Activated CD8-positive, alpha-beta T cell treated with anti-CD3 and anti-CD28 coated beads, Interleukin-2, amount 10 ng/mL, durations not matched to agents 7 days and 5 days (primary cell): ENCODE results near the gene SAP25. TPM values are rescaled to one million over a fixed set of nuclear protein-coding genes. Genes with fewer than 3 reads are reported as not detected.
"Not testable (repeated sequence)": the region's sequence is repeated elsewhere in the genome, so short reads cannot be mapped to it uniquely, and the experiment has no call there.

Source experiments
- ATAC-seq: fragments of 150-1000 bp; cut with Tn5 transposase; one replicate; pipeline ENCODE4 v1.10.0; 2021; ENCODE audit warnings: moderate library complexity
- CTCF ChIA-PET: fragments of 350-600 bp; sonication (Branson Sonifier 250); formaldehyde crosslinking; loops from one replicate; lab custom pipeline; 2021; ENCODE audit warnings: antibody characterized with exemption; lab: Charles Lee
- POLR2A ChIA-PET: fragments of 350-600 bp; sonication (Branson Sonifier 250); formaldehyde crosslinking; loops from one replicate; lab custom pipeline; 2021; ENCODE audit warnings: antibody characterized with exemption; lab: Charles Lee
- DNase-seq: peaks from one replicate; pipeline ENCODE4 v3.0.0-alpha.2; 2020
- H3K27ac Mint-ChIP-seq: one replicate; pipeline ENCODE4 v1.8.0; 2021; ENCODE audit warnings: mild to moderate bottlenecking, mixed read lengths
- H3K27me3 Mint-ChIP-seq: one replicate; pipeline ENCODE4 v1.8.0; 2021; ENCODE audit warnings: low read depth, mixed read lengths
- H3K36me3 Mint-ChIP-seq: one replicate; pipeline ENCODE4 v1.8.0; 2021; ENCODE audit warnings: low read depth, mixed read lengths
- H3K4me1 Mint-ChIP-seq: one replicate; pipeline ENCODE4 v1.8.0; 2021; ENCODE audit warnings: low read depth, mixed read lengths
- H3K4me3 Mint-ChIP-seq: one replicate; pipeline ENCODE4 v1.8.0; 2021; ENCODE audit warnings: mild to moderate bottlenecking, mixed read lengths
- H3K9me3 Mint-ChIP-seq: one replicate; pipeline ENCODE4 v1.8.0; 2022; ENCODE audit warnings: mixed read lengths; ENCODE audit not compliant: insufficient read depth
- total RNA-seq, 2 experiments: library from RNA; stranded (reverse); gene quantifications; one replicate each; pipeline ENCODE4 v1.2.3, GENCODE V29; 2021

Gene SAP25
- total RNA-seq, 2 experiments from 2014 or later, result 29.8 to 30.0 TPM

GRCh38 chr7:100528108-100528866 lies 45.4 kb downstream of the SAP25 start:
- H3K36me3 Mint-ChIP-seq, H3K9me3 Mint-ChIP-seq, H3K4me1 Mint-ChIP-seq, DNase-seq, H3K27ac Mint-ChIP-seq, H3K27me3 Mint-ChIP-seq, H3K4me3 Mint-ChIP-seq, POLR2A ChIA-PET, ATAC-seq: not testable (repeated sequence)
- CTCF ChIA-PET, result interaction anchor here (0.9 to 1.6 kb wide), 5 partner anchors 16 to 47 kb away, joined by 3 to 5 read pairs (median 3); no protein-coding TSS in a partner anchor

GRCh38 chr7:100523192-100523591 lies 50.5 kb downstream of the SAP25 start:
- CTCF ChIA-PET, H3K27me3 Mint-ChIP-seq, ATAC-seq, H3K4me1 Mint-ChIP-seq, H3K27ac Mint-ChIP-seq, H3K36me3 Mint-ChIP-seq, POLR2A ChIA-PET, DNase-seq, H3K4me3 Mint-ChIP-seq, H3K9me3 Mint-ChIP-seq: not testable (repeated sequence)

Other genes starting within 250 kb of the SAP25 start
- 10 to 100 TPM; 75.7 to 77.2 TPM for gene PILRB, start 215.8 kb downstream of the SAP25 start, total RNA-seq
- gene PILRA, start 200.4 kb downstream of the SAP25 start, total RNA-seq, result 10 to 100 TPM in 1 of 2 experiments, 1 to 10 TPM in 1; 8.1 to 11.5 TPM
- gene ZCWPW1, start 145.2 kb downstream of the SAP25 start, total RNA-seq, result 1 to 10 TPM; 2.6 to 2.8 TPM
- gene MEPCE, start 144.1 kb downstream of the SAP25 start, total RNA-seq, result 10 to 100 TPM; 40.4 to 45.4 TPM
- gene PPP1R35, start 137.4 kb downstream of the SAP25 start, total RNA-seq, result 10 to 100 TPM; 84.0 to 90.1 TPM
- gene SPACDR, start 109.6 kb downstream of the SAP25 start, total RNA-seq, result 1 to 10 TPM; 2.7 to 3.6 TPM
- gene TSC22D4, start 94.7 kb downstream of the SAP25 start, total RNA-seq, result 100 to 1,000 TPM; 129 to 132 TPM
- under 1 TPM in 1 of 2 experiments, not detected in 1; 0.23 TPM for gene NYAP1, start 90.0 kb downstream of the SAP25 start, total RNA-seq
- 10 to 100 TPM; 43.0 to 46.0 TPM for gene AGFG2, start 34.7 kb downstream of the SAP25 start, total RNA-seq
- 100 to 1,000 TPM; 191 to 193 TPM for gene LRCH4, start 12.2 kb upstream of the SAP25 start, total RNA-seq
- under 1 TPM; 0.37 to 0.45 TPM for gene FBXO24, start 12.4 kb upstream of the SAP25 start, total RNA-seq
- gene PCOLCE, start 28.5 kb upstream of the SAP25 start, total RNA-seq, result 10 to 100 TPM; 17.0 to 17.6 TPM
- 10 to 100 TPM; 42.1 to 43.5 TPM for gene MOSPD3, start 38.6 kb upstream of the SAP25 start, total RNA-seq
- 10 to 100 TPM; 13.1 to 14.5 TPM for gene TFR2, start 67.7 kb upstream of the SAP25 start, total RNA-seq
- gene ACTL6B, start 82.5 kb upstream of the SAP25 start, total RNA-seq, result not detected
- gene GNB2, start 99.8 kb upstream of the SAP25 start, total RNA-seq, result 100 to 1,000 TPM; 274 to 286 TPM
- gene GIGYF1, start 120.3 kb upstream of the SAP25 start, total RNA-seq, result 10 to 100 TPM; 42.1 to 43.0 TPM
- 10 to 100 TPM; 43.6 to 48.3 TPM for gene POP7, start 132.2 kb upstream of the SAP25 start, total RNA-seq
- gene EPO, start 146.6 kb upstream of the SAP25 start, total RNA-seq, result not detected
- not detected for gene ZAN, start 159.7 kb upstream of the SAP25 start, total RNA-seq